HG03558 (cell line): ENCODE data around the gene NPM3.

ENCODE experiments used
- ATAC-seq: cut with Tn5 transposase; IDR thresholded peaks from one replicate; pipeline ENCODE4 v1.9.1; 2021; ENCODE audit warnings: moderate number of reproducible peaks; ENCODE audit not compliant: unreplicated experiment; ENCODE audit errors: extremely low read depth

NPM3 gene

DNA sequence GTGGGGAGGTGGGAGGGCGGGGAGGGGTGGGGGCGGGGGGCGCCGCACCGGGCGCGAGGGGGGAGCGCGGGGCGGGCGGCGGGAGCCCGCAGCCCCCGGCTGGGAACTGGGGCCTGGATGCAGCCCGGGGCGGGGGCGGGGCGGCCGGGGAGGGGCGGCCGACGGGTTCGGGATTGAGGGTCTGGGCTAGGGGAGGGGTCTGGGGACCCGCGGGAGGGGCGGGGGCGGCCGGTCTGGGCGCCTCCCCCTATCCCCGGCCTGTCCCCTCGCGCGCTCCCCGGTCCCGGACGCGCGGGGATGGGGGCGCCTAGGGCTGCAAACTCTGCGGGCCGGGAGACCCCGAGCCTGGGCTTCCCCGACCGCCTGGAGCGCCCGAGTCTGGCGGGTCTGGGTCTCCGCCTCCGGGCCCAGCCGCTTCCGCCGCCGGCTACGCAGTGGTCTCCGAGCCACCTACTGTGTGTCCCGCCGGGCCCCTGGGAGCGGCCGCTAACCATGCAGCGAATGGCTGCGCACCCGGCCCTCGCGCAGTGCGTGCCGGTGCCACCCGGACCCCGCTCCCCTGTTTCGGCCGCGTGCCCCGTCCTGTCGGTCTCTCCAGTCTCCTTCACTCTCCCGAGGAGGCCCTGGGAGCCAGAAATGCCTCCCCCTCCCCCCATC, 7.0 kb downstream of the NPM3 start:
- no peak for ATAC-seq

DNA sequence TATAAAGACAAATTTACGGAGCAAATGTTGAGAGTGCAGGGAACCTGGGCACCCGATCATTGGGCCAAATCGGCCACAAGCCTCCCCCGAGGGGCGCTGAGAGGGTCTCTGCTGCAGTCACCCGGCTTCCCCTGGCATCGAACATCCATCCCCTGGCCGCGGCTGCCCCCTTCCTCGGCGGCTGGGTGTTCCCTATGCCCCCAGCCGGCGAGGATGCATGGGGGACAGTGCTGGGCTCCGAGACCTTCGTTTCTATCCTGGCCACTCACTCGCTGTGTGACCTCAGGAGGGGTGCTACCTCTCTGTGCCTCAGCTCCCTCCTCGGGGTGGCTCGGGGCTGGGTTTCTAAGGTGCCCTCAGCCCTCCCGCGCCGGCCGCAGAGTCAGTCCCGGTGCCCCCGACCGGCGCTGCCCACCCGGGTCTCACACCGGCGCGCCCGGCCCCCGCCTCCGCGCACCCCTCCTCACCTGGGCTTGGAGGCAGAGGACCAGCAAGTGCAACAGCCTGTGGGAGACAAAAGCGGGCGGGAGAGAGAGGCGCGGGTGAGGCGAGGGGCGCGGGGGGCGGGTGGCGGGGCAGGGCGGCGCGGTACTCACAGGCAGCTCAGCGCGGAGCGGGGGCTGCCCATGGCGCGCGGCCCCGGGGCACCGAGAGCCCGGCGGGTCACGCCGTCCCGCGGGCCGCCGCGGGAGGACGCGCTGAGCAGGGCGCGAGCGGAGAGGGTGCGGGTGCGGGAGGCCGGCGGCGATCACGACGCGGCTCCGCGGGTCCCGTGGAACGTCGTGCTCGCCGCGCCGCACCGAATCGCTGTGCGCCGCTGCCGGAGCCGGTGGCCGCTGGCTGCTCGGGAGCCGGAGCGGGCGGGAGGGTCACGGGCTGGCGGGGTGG, 7.7 kb downstream of the NPM3 start, which contains the start of gene FGF8:
Gene FGF8, minus strand, starts transcription at position 842 of the 888 bp plus-strand sequence. Its CDS starts 214 bp downstream, at position 628.
- ATAC-seq: no peak

DNA sequence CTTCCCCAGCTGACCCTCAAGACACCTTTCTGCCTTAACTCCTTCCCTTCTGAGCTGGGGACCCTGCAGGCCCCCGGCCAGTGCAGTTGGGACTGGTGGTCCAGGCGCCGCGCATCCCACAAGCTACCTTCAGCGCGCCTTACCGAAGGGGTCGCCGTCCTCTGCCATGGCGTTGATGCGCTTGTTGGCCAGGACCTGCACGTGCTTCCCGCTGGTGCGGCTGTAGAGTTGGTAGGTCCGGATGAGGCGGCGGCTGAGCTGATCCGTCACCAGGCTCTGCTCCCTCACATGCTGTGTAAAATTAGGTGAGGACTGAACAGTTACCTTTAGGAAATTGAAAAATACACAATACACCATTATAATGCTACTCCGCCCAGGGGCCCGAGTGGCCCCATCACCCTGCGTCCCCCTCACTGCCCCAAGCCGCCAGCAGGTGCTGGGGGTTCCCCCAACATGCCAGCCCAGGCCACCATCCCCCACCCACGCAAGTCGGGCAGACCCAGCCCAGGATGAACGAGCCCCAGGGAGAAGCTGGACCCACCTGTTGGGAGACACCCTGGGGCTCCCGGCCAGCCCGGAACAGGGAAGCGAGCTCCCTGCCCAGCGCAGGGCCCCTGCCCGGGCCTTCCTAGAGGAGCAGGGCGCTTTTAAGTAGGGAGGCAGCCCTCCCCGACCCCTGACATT, 8.5 kb downstream of the NPM3 start:
- ATAC-seq: no peak

DNA sequence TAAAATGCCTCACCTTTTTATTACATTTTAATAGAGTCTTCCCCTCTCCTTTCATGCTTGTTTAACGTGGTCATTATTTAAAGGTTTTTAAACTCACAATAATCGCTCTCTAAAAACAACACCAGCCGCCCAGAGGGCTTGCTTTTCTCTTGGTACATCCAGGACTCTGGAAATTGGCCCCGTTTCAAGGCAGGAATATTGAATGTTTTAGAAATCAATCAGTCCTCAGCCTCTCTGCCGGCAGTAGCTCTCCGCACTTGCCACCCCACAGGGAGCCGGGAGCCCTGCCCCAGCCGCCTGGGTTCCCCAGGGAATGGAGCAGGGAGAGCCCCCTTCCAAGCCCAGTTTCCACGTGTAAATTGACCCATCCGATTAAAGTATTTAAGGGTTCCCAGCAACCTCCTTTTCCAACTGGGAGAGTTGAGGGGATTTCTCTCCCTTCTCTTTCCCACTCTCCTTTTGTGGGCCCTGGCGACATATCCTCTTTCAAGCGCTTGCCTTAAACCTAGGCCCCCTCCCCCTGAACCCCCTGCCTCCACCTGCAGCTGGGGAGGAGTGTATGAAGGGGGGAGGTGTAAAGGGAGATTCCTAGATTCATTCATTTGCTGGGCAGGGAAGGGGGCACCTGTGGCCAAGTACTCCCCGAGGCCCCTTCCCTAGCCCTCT, 9.2 kb downstream of the NPM3 start:
- ATAC-seq: no peak

DNA sequence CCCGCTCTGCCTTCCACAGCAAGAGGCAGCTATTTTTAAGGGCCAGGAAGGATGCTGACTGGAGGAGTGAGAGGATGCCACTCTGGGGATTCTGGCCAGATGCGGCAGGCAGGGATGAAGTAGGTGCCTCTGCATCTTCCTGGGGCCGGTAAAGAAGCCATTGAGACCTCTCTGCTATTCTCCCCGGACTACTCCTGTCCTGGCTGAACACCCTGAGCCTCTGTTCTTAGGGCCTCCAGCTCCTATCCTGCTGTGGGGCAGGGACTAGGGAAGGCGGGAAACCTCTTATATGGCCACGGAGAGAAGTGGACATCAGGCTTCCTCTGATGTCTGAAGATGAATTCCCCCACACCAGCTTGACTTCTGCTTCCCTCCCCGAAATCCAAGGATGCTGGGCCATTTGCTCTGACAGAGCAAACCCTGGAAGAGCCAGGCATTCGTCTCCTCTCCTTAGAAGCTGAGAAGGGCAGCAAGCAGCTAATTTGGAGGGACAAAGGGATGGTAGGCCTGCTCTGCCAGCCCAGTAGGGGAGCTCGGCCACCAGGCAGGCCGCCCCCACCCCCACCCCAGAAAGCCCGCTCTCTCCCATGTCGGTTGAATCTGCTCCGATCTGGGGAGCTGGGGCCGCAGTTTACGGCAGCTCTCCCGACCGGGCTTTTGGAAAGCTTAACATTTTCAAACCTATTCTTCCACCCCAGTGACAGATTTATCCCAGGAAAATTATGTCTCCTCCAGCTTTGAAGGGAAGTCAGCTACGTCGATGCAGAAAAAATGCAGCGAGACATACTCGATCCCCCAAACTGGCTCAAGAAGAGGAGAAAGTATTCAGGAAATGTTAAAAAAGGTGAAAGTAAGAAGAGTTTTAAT, 10.1 kb downstream of the NPM3 start:
- ATAC-seq: no peak

DNA sequence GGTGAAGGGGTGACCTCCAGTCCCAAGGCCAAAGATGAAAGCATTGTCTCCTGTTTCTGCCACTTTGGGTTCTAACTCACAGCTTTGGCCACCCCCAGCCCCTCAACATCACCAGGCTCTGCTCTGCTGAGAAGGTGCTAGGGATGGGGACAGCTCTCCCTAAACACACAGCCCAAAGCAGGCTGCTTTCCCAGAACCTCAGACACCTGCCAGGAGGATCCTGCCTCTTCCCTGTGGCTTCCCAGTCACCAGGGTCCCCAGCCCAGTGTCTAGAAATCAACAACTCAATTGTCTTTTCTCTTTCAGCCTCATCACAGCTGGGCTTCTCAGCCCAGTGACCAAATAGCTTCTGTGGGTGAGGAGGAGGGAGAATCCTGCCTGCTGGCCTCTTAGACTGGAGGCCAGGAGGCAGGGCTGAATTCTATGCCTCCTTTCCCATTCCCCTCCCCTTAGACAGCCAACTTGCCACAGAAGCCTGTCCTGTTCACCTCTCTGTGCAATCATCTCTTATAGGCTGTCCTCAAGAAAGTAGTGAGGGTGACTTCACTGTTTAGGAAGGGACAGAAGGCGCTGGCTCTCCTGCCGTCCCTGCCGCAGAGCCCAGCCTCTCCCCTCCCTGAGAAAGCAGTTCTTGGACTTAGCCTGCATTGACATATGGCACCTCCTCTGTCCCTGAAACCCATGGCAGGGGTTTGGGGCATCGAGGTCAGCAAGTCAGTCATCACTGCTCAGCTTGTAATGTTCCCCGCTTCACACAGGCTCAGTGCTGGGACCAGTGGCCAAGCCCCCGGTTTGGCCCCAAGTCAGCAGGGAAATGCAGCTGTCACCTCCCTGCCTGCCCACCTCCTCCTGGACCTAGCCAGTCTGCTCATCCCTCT, 11.0 kb downstream of the NPM3 start:
- ATAC-seq: no peak

DNA sequence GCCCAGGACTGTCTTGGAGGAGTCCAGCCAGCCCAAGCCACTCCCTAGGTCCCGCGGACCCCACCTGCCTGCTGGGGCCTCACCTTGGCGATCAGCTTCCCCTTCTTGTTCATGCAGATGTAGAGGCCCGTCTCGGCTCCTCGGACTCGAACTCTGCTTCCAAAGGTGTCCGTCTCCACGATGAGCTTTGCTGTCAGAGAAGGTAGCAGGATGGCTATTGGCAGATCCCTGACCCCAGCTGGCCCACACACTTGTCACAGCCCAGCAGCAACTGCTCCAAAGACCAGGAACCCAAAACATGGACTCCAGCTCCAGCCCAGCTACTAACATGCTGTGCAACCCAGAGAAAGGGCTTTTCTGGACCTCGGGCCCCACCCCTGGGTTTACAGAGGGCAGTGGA, 11.9 kb downstream of the NPM3 start:
- no peak for ATAC-seq

DNA sequence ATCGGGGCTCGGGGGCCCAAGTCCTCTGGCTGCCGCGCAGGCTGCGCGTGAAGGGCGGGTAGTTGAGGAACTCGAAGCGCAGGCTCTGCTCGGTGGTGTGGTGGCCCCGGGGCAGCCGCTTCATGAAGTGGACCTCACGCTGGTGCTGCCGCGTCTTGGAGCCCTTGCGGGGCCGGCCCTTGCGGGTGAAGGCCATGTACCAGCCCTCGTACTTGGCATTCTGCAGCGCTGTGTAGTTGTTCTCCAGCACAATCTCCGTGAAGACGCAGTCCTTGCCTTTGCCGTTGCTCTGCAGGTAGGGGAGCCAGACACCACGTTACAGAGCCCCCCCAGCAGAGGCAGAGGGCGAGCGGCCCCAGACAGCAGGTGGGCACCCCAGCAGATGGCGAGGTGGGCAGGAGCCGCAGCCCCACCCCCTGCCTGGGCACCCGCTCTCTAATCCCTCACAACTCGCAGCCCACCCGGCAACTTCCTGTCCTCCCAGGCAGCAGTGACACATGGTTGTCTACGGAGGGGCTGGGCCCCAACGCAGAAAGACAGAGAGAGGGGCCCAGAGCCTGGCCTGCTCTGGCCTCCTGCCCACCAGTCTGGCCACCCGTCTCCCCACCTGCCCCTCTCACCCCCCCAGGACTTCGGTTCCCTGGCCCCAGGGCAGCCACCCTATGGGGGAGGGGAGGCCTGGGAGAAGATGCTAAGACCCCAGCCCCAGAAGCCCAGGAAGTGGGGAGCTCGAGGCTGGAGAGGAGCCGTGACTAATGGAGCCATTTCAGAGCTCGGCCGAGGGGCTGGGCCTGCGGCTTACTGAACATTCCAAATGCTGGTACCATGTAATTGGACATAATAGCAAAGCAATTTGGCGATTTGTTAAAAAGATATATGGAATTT, 12.7 kb downstream of the NPM3 start:
- no peak for ATAC-seq

DNA sequence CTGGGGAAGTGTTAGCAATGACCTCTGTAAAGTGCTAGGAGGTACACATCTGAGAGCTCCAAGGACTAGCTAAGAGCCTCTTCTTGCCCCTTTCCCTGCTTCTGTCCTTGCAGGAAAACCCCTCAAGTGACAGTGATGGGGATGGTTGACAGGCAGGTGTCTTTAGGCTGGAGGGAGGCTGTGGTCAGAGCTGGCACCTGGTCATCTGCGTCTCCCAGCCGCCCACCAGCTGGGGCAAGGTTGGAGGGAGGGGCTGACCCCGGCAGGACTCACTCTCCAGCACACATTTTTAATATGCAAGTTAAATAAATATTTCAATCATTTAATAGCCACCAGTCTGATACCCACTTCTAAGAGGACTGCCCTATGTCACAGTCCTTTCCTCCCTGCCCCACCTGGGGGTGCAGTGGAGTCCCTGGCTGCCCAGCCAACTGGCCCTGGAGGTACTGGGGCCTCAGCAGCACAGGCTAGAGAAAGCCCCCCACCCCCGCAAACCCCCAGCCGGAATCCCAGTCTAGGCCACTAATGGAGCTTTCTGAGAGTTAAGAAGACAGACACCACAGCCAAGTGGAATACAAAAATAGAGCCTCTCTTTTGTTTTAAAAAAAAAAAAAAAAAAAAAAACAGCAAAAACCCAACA, 13.6 kb downstream of the NPM3 start:
- no peak for ATAC-seq

DNA sequence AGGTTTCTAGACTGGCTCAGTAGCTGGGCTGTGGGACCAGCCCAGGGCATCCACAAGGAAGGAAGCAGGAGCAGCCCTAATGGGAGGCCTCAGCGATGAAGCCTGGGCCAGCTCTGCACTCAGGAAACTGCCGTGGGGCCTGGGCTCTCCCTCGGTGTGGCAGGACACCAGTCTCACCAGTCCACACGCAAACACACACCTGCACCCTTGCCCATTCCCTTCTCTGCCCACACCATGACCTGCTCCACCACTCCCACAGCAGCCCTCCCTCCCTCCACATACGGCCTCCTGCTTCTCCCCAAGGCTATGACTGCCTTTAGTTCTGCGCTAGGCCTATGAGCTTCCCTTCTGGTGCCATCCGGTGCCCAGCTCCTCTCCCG, 14.5 kb downstream of the NPM3 start:
- ATAC-seq: no peak

DNA sequence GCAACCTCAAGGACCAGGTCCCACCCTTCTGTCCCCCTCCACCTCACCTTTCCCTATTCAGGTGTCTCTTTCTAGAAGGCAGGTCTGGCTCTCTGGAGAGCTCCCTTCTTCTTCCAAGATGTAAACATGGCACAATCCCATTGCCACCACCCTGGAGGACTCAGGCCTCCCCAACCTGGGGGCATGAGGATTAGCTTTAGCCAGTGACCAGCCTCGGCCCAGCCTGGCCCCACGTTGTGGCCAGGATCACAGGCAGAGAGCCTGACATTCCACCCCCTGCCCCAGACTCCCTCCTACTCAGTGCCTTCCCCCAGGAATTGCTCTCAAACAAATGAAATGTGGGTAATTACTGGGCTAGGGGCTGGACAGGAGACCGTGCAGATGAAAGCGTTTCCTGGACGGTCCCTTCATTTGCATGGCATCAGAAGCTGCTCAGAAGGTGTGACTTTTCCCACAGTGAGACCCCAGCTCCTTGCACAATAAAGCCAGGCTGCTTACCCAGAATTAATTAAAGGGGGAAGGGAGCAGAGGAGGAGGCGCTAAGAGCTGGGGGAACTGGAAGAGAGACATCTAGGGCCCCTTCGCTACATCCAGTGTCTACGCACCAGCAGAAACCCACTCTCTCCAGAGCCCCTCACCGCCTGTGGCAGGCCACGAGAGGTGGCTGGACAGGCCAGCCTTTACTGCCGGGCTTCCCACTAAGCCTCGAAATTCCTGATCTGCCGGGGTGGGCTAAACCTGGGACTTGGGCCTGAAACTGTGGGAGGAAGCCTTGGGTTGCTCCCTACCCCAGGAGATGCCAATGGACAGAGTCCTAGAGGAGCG, 15.1 kb downstream of the NPM3 start:
- no peak for ATAC-seq

DNA sequence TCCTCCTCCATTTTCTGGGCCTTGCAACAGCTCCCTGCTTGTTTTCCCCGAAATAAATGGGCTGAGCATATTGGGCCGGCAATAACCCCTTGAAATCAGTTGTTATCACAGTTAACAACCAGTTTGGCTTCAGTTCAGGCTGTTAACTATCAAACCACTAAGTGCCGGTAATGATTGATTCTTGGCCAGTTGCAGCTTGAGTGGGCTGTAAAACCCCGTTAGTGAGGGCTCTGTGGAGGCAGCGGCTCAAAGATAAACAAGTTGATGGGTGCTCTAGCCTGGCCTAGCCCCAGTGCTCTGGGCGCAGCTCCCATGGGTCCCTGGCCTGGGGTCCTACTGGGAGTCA, 15.7 kb downstream of the NPM3 start:
- ATAC-seq: no peak

DNA sequence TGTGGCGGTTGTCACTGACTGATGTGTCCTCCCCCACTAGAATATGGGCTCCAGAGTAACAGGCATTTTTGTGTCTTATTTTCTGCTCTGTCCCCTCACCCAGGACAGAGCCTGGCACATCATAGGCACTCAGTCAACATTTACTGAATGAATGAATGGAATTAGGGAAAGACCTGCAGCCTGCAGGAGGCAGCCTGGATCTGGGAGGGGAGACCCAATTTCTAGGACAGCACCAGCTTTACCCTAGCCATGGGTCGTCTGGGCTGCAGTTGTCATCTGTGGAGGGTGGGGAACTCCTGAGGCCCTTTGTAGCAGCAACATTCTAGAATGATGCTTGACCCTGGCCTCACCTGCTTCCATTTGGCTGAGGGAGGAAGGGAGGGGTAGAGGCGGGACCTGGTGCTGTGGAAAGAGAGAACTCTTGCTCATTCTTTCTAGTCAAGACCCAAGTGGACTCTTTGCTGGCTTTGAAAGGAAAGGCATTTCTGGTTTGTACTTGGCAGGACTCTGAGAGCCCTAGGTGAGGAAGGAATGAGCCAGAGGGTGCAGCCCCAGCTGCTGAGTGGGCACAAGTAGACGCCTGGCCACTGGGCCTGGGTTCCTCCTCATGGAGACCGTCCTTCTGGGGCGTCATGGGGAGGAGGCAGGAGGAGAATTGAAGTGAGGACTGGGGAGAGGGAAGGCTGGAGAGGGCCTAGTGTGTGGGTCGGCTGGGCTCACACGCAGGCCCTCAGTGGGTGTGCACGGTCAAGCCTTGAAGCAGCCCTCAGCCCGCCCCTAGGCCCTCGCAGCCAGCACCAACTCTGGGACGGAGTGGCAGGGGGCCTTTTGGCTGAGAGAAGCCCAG, 16.3 kb downstream of the NPM3 start:
- no peak for ATAC-seq

DNA sequence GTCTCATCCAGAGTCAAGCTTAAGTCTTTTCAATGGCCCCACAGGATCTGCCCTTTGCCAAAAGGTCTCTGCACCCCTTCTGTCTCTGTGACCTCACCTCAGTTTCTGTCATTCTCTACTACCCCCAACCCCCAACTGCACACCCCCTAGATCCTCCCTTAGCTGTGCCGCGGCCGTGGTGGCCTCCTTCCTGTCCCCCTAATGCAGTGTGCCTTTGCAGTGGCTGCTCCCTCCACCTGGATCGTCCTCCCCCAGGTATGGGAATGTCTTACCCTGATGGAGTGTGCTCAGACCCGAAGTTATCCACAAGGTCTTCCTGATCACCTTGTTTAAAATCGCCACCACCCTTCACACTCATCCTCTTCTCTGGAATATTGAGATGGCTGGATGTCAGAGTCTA, 16.9 kb downstream of the NPM3 start:
- no peak for ATAC-seq

DNA sequence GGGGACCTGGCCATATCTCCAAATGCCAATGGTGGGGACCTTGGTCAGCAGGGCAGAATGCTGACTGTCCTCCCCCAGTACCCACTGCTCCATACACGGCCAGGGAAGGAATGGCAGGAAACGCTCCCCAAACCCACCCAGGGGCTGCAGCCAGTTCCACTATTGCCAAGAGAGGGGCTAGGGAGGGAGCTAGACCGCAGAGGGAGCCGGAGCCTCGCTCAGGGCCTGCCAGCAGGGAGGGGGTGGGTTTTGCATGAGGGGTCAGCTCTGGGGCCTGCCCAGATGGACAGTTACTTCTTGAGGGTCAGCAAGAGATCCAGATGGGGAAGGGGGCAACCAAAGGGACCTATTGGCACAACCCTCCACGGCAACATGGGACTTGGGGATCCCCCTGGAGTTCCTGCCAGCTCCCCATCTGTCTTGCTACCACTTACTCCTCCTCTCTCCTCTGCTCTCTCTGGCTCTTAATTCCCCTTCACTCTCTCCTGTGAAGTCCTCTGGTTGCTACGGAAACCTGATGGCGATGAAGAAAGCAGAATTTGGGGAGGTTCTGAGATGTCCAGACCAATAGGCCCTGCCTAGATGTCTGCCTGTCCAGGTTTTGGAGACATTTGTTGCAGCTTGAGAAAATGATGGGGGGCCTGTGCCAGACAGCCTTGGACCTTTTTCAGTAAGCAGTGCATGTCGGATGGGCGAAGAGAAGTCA, 20.0 kb downstream of the NPM3 start:
- no peak for ATAC-seq
